Stomach (tissue), 4 donors: ENCODE results near the gene KRT74.

Source experiments
- CTCF ChIP-seq, 7 experiments: fragments of 450-650 bp in 4 of 7; fragments of 200-600 bp in 3 of 7; sonication (generic) in 3 of 7; IDR thresholded peaks; one replicate each; pipeline ENCODE4 v1.5.1; 2016 to 2019; ENCODE audit warnings: antibody characterized with exemption in 7 of 7, control low read depth in 2 of 7, mild to moderate bottlenecking in 1 of 7
- POLR2A ChIP-seq, 4 donors: fragments of 450-650 bp; IDR thresholded peaks; one replicate each; pipeline ENCODE4 v1.6.1; 2016; ENCODE audit warnings: antibody characterized with exemption in 4 of 4, control low read depth in 2 of 4, mild to moderate bottlenecking in 1 of 4, moderate library complexity in 1 of 4

- TF ChIP-seq CTCF (IDR thresholded peaks at IDR 0.05) (no peak), POLR2A (IDR thresholded peaks at IDR 0.05) (no peak)
Observed at GRCh38 chr12:52521568-52522266, 51.9 kb downstream of the KRT74 start.
